ENCODE measurements around the gene NEUROD2.

Gene NEUROD2

DNA sequence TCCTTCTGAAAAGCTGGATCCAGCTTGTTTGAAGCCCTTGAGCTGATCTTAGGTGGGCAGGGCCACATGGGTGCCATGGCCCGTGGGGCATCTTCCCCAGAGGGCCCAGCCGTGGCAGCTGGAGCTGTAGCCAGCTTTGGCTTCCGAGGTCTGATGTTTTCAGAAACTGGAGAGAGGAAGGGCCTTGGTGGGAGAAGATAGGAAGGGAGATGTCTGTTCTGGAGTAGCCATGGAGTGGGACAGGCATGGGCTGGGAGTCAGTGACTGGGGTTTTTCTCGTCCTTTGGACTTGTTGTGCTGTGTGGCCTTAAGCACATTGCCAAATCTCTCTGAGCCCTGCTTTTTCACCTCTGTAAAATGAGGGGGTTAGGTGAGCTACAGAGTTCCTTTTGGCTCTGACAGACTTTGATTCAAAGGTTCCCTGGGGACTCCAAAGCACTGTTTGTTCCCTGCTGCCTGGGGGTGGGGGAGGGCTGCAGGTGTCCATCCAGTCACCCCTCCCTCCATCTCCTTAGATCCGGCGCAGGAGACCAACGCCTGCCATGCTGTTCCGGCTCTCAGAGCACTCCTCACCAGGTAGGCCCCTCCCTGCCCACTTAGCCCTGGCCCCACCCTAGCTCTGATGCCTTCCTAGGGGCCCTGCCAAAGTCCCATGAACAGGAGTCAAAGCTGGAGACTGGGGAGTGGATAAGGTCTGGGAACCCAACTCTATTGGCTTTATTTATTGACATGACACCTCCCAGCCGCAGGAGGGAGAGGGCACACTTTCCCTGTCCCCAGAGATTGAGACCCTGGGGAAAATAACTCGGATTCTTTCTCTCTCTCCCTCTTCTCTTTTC is 21.2 kb upstream of the NEUROD2 start:
- no peak overlapping the region for H3K27ac Mint-ChIP-seq
- H3K4me1 Mint-ChIP-seq: peaks cover 17 to 28% of the 10 kb centered on the region in 2 donors
- H3K36me3 Mint-ChIP-seq: peaks cover 0 to 2% of the 10 kb centered on the region in 2 donors
- no peak for ATAC-seq (replicated peaks)
- no peak overlapping the region for H3K4me3 Mint-ChIP-seq
- H3K9me3 Mint-ChIP-seq: no peaks in the 10 kb centered on the region
- peaks cover 51% of the 10 kb centered on the region in 2 donors for H3K27me3 Mint-ChIP-seq
- no peak for DNase-seq

DNA sequence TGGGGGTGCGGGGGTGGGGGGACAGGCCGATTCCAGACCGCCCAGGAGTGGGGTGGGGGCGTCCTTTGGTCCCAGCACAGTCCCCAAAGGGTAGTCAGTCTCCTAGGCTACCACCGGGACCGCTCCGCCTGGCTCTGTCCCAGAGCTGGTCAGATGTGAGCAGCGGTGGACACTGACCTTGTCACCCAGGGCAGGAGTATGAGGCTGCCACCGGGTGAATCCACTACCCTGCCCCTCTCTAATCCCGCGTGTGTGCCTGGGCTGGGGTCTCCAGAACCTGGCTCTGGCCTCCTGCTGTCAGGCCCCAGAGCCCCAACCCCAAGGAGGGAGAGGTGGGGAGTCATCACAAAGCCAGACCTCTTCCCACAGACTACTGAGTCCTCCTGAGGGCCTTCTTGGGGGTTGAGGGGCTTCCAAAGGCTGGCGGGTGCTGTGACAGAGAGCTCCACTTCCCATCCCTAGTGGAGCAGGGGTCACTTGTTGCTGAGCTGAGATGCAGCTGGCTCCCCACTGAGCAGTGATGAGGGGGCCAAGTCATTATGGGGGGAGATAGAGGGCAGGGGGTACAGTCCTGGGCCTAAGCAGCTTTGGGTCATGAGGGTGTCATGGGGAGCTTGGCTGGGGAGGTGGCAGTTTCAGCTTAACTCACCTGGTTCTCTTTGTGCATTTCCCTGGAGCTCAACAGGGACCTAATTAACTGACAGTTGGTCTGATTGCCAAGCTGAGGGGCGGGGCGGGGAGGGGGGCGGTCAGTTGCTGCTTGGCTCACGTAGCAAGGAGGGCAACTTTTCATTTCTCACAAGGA is 20.2 kb upstream of the NEUROD2 start:
- peaks cover 51% of the 10 kb centered on the region in 2 donors for H3K27me3 Mint-ChIP-seq
- no peak for DNase-seq
- no peak for ATAC-seq (replicated peaks)
- H3K4me3 Mint-ChIP-seq: peak overlapping the region; percentile 44 to 46
- no peak overlapping the region for H3K27ac Mint-ChIP-seq
- H3K4me1 Mint-ChIP-seq: peaks cover 20 to 32% of the 10 kb centered on the region in 2 donors
- H3K9me3 Mint-ChIP-seq: no peaks in the 10 kb centered on the region
- peaks cover 0 to 2% of the 10 kb centered on the region in 2 donors for H3K36me3 Mint-ChIP-seq

DNA sequence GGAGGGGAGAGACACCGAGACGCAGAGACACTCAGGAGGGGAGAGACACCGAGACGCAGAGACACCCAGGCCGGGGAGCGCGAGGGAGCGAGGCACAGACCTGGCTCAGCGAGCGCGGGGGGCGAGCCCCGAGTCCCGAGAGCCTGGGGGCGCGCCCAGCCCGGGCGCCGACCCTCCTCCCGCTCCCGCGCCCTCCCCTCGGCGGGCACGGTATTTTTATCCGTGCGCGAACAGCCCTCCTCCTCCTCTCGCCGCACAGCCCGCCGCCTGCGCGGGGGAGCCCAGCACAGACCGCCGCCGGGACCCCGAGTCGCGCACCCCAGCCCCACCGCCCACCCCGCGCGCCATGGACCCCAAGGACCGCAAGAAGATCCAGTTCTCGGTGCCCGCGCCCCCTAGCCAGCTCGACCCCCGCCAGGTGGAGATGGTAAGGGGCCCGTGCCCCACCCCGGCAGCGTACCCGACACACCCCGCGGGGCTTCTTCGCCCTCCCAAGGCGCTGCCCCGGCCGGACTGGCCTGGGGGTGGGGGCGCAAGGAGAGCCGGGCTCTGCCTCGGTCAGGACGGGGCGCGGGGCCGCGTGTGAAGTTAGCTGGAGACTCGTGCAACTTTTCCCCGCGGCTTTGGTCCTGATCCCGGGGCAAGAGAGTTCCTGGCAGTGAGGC is 19.5 kb upstream of the NEUROD2 start:
- H3K9me3 Mint-ChIP-seq: no peaks in the 10 kb centered on the region
- DNase-seq: no peak
- H3K4me1 Mint-ChIP-seq: peaks cover 24 to 37% of the 10 kb centered on the region in 2 donors
- H3K27me3 Mint-ChIP-seq: peaks cover 51% of the 10 kb centered on the region in 2 donors
- H3K27ac Mint-ChIP-seq: peak overlapping the region; percentile 28
- no peak for ATAC-seq (replicated peaks)
- peaks cover 0 to 2% of the 10 kb centered on the region in 2 donors for H3K36me3 Mint-ChIP-seq
- H3K4me3 Mint-ChIP-seq: peak overlapping the region; percentile 79 to 81

DNA sequence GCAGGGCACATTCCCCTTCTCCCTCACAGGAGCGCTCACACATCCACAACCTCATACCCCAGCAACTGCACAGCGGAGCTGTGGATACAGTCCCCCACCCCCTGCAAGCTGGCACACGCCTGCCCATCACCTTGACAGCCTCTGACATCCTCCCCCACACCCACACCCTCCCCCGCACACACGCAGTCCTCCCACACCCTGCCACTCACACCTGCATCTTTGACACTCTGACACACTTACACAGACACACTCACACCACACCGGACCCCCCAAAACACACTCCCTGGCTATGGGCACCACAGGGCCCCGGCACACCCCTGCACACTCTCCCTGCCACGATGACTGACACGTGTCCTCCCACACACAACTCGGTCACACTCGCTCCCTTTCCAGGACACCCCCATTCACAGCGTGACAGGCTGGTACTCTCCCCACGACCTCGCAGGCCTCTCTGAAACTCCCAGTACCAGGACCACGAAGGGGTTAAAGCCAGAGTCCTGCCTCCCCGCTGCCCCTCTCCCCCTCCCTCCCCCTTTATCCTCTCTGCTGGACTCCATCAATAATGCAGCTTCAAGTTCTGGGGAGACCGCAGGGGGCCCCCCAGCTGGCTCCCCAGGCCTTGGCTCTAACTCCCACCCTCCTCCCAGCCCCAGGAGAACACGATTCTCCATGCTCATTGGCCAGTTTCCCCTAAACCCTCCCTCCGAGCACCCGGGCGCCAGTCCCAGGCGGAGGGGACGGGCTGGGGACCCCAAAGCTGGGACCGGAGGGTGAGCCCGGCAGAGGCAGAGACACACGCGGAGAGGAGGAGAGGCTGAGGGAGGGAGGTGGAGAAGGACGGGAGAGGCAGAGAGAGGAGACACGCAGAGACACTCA is 18.7 kb upstream of the NEUROD2 start, which contains the start of gene PPP1R1B:
Gene PPP1R1B (plus strand): TSS at position 782 of the 876 bp plus-strand sequence. CDS start 441 bp downstream, outside the sequence.
- peak in 1 of 2 donors; percentile 17 for ATAC-seq (replicated peaks)
- peak within 1 kb of the TSS; percentile 28 for H3K27ac Mint-ChIP-seq
- peaks cover 0 to 2% of the 10 kb centered on the region in 2 donors for H3K36me3 Mint-ChIP-seq
- H3K4me1 Mint-ChIP-seq: peaks cover 26 to 45% of the 10 kb centered on the region in 2 donors
- H3K27me3 Mint-ChIP-seq: peaks cover 45% of the 10 kb centered on the region in 2 donors
- no peaks in the 10 kb centered on the region for H3K9me3 Mint-ChIP-seq
- H3K4me3 Mint-ChIP-seq: peak within 1 kb of the TSS; percentile 79 to 81
- DNase-seq: no peak

DNA sequence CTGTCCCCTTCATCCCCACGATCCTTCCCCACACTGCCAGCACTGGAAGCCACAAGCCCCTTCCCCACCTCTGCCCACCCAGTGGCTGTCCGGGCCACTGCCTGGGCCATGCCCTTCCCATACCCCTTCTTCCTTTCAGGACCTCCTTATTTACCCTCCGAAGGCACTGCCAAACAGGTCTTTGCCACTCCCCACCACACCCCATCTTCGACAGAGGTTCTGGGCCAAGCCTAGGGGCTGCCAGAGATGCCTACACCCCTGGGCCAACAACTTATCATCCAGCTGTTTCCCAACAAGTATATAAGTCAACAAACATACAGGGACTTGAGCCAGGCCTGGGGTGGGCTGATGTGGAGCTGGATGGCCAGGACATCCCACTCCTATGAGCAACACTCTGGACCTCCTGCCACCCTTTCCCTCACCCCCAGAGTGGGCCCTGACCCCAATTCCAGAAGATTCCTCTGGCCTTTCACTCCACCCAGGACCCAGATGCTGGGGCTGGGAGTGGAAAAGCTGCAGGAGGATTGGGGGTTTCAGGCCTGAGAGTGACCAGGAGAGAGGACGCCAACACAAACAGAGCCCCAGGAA is 17.6 kb upstream of the NEUROD2 start:
- no peak overlapping the region for H3K4me3 Mint-ChIP-seq

DNA sequence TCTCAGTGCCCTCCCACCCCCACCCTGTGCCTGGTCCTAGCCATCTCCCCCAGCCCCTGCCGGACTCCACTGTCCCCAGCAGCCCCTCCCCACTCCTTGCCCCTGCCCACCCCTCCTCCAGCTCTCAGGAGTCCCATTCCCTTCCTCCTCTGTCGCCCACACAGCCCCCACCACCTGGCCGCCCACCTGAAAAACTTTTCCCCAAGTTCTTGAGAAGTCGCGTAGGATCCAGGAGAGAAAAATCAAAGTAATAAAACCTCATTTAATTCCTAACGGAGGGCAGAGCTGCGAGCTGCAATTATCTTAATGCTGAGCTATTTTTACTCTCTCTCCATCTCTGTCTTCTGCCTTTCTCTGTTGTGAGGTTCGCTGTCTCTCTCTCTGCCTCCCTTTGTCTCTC is 16.6 kb upstream of the NEUROD2 start:
- H3K4me3 Mint-ChIP-seq: no peak overlapping the region
- H3K27me3 Mint-ChIP-seq: peaks cover 37 to 42% of the 10 kb centered on the region in 2 donors
- H3K36me3 Mint-ChIP-seq: peaks cover 0 to 2% of the 10 kb centered on the region in 2 donors
- no peaks in the 10 kb centered on the region for H3K9me3 Mint-ChIP-seq
- no peak overlapping the region for H3K27ac Mint-ChIP-seq
- peaks cover 26 to 45% of the 10 kb centered on the region in 2 donors for H3K4me1 Mint-ChIP-seq
- DNase-seq: no peak
- no peak for ATAC-seq (replicated peaks)

More for the DNA sequence above, 17.6 kb upstream of the NEUROD2 start:
- peak overlapping the region; percentile 11 for H3K27ac Mint-ChIP-seq
- ATAC-seq (replicated peaks): no peak
- peaks cover 40 to 42% of the 10 kb centered on the region in 2 donors for H3K27me3 Mint-ChIP-seq
- no peaks in the 10 kb centered on the region for H3K9me3 Mint-ChIP-seq
- peaks cover 0 to 2% of the 10 kb centered on the region in 2 donors for H3K36me3 Mint-ChIP-seq
- DNase-seq: no peak
- peaks cover 26 to 45% of the 10 kb centered on the region in 2 donors for H3K4me1 Mint-ChIP-seq

DNA sequence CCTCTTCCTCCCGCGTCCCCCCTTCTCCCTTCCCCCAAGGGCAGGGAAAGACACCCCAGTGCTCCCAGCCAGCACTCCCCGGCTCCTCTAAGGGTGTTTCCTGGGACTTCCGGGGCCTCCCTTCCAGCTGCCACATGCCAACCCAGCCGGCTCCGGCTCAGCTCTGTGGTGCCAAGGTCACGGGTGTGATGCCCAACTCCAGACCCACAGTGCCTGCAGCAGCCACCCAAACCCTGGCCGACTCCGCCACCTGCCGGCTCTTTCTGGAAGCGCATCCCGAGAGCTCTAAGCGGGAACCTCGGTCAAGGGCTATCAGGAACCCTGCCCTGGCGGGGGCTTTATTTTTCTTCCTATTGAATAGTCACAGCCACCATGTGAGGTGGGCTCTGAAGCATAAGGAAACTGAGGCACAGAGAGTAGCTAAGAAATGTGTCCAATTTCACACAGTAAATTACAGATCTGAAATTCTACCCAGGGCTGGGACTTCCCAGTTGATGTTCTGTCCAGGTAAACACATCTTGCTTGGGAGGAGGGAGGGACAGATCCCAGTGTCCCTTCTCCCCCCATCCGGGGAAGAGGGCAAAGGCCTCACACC is 15.7 kb upstream of the NEUROD2 start:
- Mint-ChIP-seq H3K4me3 (peak overlapping the region; percentile 45 to 71), H3K27ac (no peak overlapping the region), H3K4me1 (peaks cover 30 to 48% of the 10 kb centered on the region in 2 donors), H3K27me3 (peaks cover 32 to 38% of the 10 kb centered on the region in 2 donors), H3K9me3 (no peaks in the 10 kb centered on the region), H3K36me3 (peaks cover 0 to 2% of the 10 kb centered on the region in 2 donors)
- ATAC-seq (replicated peaks): peak; percentile 71 to 76
- peak; percentile 81 for DNase-seq

DNA sequence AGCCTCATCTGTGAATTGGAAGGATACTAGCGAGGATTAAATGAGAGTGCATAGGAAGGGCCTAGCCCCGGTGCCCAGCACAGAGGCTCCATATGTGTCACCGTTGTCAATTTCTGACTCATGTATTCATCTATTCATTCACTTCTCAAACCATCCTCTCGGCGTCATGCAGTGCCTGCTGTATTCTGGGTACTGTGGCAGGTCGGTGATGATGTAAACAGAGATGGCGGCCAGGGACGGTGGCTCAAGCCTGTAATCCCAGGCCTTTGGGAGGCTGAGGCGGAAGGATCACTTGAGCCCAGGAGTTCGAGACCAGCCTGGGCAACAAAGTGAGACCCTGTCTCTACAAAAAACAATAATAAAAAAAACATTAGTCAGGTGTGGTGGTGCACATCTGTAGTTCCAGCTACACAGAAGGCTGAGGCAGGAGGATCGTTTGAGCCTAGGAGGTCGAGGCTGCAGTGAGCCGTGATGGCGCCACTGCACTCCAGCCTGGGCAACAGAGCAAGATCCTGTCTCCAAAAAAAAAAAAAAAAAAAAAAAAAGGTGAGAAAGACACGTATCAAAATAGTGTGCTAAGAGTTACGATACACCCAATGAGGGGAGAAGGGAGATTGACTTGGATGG is 14.8 kb upstream of the NEUROD2 start:
- Mint-ChIP-seq H3K4me1 (peaks cover 27 to 52% of the 10 kb centered on the region in 2 donors), H3K9me3 (no peaks in the 10 kb centered on the region), H3K27ac (peak overlapping the region; percentile 89), H3K27me3 (peaks cover 27 to 29% of the 10 kb centered on the region in 2 donors), H3K36me3 (peaks cover 0 to 2% of the 10 kb centered on the region in 2 donors), H3K4me3 (peak overlapping the region; percentile 76)
- no peak for DNase-seq
- peak; percentile 37 to 48 for ATAC-seq (replicated peaks)

DNA sequence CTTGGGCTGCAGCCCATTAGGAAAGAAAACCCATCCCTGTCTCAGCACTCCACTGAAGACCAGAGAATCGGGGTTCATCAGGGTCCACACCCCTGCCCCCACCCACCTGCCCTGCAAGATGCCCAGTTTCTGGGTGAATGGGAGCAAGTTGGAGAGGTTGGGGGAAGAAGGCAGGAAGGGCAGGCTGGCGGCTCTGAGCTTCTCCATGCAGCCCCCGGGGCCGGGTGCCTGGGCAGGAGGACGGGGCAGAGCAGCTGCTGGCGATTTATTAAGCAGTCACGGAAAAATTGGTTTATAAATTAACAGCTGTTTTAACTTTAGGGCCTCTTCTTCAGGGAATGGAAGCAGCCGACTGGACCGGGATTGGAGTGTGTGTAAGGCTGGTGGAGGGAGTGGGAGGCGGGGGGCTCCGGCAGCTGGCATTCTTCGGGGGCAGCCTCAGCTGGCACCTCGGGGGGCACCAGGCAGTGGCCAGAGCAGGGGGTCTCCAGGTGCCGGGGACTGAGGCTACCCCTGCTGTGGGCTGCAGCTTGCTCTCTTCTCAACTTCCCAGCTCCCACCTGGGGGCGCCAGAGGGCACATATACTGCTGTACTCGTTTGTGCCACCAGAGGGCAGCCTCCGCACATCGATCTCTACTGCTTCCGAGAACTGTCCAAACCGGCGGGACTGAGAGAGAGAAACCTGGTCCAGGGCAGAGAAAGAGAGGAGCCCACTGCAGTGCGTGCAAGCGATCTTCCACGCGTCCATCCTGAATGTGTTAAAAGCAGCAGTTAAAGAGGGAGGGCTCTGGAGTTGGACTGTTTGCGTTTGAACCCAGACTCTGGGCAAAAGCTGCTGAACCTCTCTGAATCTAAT is 14.0 kb upstream of the NEUROD2 start:
- H3K4me1 Mint-ChIP-seq: peaks cover 25 to 54% of the 10 kb centered on the region in 2 donors
- ATAC-seq (replicated peaks) (peak; percentile 66), DNase-seq (peak; percentile 79)
- peaks cover 0 to 2% of the 10 kb centered on the region in 2 donors for H3K36me3 Mint-ChIP-seq
- no peaks in the 10 kb centered on the region for H3K9me3 Mint-ChIP-seq
- H3K4me3 Mint-ChIP-seq: peak overlapping the region; percentile 76
- H3K27me3 Mint-ChIP-seq: peaks cover 24 to 26% of the 10 kb centered on the region in 2 donors
- peak overlapping the region; percentile 89 for H3K27ac Mint-ChIP-seq

DNA sequence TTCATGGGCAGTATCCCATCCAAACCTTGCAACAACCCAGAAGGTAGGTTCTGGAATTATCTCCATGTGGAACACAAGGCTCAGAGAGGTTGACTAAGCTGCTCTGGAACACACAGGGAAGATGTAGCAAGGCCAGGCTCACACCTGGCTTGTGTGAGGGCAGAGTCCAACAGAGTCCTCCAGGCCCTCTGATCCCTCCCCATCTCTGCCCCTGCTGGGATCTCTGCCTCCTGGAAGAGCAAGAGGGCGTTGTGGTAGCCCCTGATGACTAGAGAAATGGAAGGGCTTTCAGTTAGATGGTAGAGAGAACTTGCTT is 12.0 kb upstream of the NEUROD2 start:
- ATAC-seq (replicated peaks) (no peak), DNase-seq (no peak)
- Mint-ChIP-seq H3K9me3 (no peaks in the 10 kb centered on the region), H3K4me3 (no peak overlapping the region), H3K36me3 (peaks cover 0 to 1% of the 10 kb centered on the region in 2 donors), H3K27me3 (peaks cover 17 to 23% of the 10 kb centered on the region in 2 donors), H3K27ac (no peak overlapping the region), H3K4me1 (peaks cover 23 to 53% of the 10 kb centered on the region in 2 donors)

DNA sequence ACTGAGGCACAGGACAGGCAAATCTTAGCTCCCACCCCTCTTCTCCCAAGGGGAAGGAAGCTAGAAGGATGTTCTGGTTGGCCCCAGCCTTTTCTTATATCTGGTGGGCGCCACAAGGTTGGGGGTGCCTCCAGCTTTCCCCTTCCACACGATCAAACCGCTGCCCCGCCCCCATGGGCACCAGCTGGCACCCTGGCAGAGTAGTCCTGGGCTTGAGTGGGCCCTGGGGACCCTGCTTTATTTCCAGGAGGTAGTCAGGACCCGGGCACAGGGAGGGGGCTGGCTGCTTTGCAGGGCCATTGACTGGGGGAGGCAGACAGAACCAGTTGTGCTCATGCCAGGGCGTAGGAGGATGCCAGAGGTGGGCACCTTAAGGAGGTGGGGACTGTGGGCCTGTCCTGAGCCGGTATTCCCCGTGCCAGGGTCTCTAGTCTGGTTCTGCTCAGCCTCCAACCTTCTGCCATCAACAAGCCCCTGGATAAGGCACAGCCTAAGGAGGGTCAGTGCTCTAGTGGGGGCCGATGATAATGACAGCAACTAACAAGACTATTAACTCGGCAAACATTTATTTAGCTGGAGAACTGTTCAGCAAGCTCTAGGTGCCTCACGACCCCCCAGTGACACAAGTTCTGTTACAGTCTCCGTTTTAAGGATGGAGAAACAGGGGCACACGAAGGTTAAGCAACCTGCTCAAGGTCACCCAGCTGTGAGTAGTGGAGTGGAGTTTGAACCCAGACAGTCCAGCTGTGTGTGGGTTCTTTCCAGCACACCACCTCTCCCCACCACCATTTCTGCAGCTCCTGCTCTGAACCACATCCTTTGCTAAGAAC is 11.5 kb upstream of the NEUROD2 start:
- Mint-ChIP-seq H3K36me3 (peaks cover 0 to 1% of the 10 kb centered on the region in 2 donors), H3K9me3 (no peaks in the 10 kb centered on the region), H3K27me3 (peaks cover 18 to 24% of the 10 kb centered on the region in 2 donors), H3K4me3 (no peak overlapping the region), H3K4me1 (peaks cover 23 to 52% of the 10 kb centered on the region in 2 donors), H3K27ac (peak overlapping the region; percentile 31)
- ATAC-seq (replicated peaks) (no peak), DNase-seq (no peak)
